Esophagus squamous epithelium (tissue), 4 donors: ENCODE data around the gene ADI1.

Experiments
- CTCF ChIP-seq, 6 experiments: fragments of 450-650 bp in 4 of 6; fragments of 200-600 bp in 2 of 6; sonication (generic) in 2 of 6; IDR thresholded peaks; one replicate each; pipeline ENCODE4 v1.5.1; 2016 to 2019; ENCODE audit warnings: antibody characterized with exemption in 6 of 6, mild to moderate bottlenecking in 4 of 6, moderate library complexity in 4 of 6
- POLR2A ChIP-seq, 4 donors: fragments of 450-650 bp; IDR thresholded peaks; one replicate each; pipeline ENCODE4 v1.6.1; 2017; ENCODE audit warnings: antibody characterized with exemption in 4 of 4, mild to moderate bottlenecking in 4 of 4, moderate library complexity in 3 of 4

GRCh38 chr2:3451926-3452671, 67.2 kb downstream of the ADI1 start:
- TF ChIP-seq CTCF (IDR thresholded peaks at IDR 0.05) (no peak), POLR2A (IDR thresholded peaks at IDR 0.05) (no peak)
